Naive thymus-derived CD4-positive, alpha-beta T cell (primary cell): ENCODE data around the gene ARHGEF33. TPM values are rescaled to one million over a fixed set of nuclear protein-coding genes. Genes with fewer than 3 reads are reported as not detected.

Source experiments
- ATAC-seq: fragments of 150-1000 bp; cut with Tn5 transposase; 2 replicates; pipeline ENCODE4 v1.10.0; 2021; ENCODE audit warnings: mild to moderate bottlenecking, moderate library complexity
- CTCF ChIA-PET: fragments of 350-600 bp; sonication (Branson Sonifier 250); formaldehyde crosslinking; loops from one replicate; lab custom pipeline; 2021; ENCODE audit warnings: antibody characterized with exemption; lab: Charles Lee
- POLR2A ChIA-PET: fragments of 350-600 bp; sonication (Branson Sonifier 250); formaldehyde crosslinking; loops from one replicate; lab custom pipeline; 2021; ENCODE audit warnings: antibody characterized with exemption, inconsistent platforms; lab: Charles Lee
- DNase-seq, 9 donors: peaks; one replicate each; pipeline versions ENCODE4 v3.0.0 to v3.0.0-alpha.2; 2020 to 2022; ENCODE audit warnings: mixed read lengths in 1 of 9
- H3K27ac ChIP-seq: one replicate; pipeline ENCODE4 v1.7.0; 2013; ENCODE audit warnings: mild to moderate bottlenecking, low read depth, low read length, moderate library complexity
- H3K27me3 ChIP-seq, 2 donors: one replicate each; pipeline ENCODE4 v1.7.0; 2013; ENCODE audit warnings: low read length in 2 of 2, mild to moderate bottlenecking in 2 of 2, moderate library complexity in 2 of 2; ENCODE audit not compliant: control insufficient read depth in 2 of 2, insufficient read depth in 2 of 2
- H3K36me3 ChIP-seq, 3 experiments: 1 replicate in 2 of 3; 2 replicates in 1 of 3; pipeline ENCODE4 v1.7.0; 2013; ENCODE audit warnings: low read length in 3 of 3, mild to moderate bottlenecking in 3 of 3, moderate library complexity in 1 of 3; ENCODE audit not compliant: insufficient read depth in 3 of 3, control insufficient read depth in 2 of 3
- H3K4me1 ChIP-seq, 2 donors: one replicate each; pipeline ENCODE4 v1.7.0; 2013; ENCODE audit warnings: low read length in 2 of 2, mild to moderate bottlenecking in 2 of 2, moderate library complexity in 1 of 2; ENCODE audit not compliant: control insufficient read depth in 2 of 2, insufficient read depth in 2 of 2
- H3K4me3 ChIP-seq: 2 replicates; pipeline ENCODE4 v1.7.0; 2013; ENCODE audit warnings: mild to moderate bottlenecking, low read length
- H3K9me3 ChIP-seq, 3 experiments: 1 replicate in 2 of 3; 2 replicates in 1 of 3; pipeline ENCODE4 v1.7.0; 2013; ENCODE audit warnings: low read length in 3 of 3; ENCODE audit not compliant: control insufficient read depth in 2 of 3
- H3K27ac Mint-ChIP-seq, 9 donors: one replicate each; pipeline ENCODE4 v1.8.0; 2020 to 2022; ENCODE audit warnings: mixed read lengths in 9 of 9, mild to moderate bottlenecking in 8 of 9, moderate library complexity in 5 of 9, inconsistent platforms in 2 of 9
- H3K27me3 Mint-ChIP-seq, 5 donors: one replicate each; pipeline ENCODE4 v1.8.0; 2021 to 2022; ENCODE audit warnings: mixed read lengths in 5 of 5, mild to moderate bottlenecking in 1 of 5
- H3K36me3 Mint-ChIP-seq, 5 donors: one replicate each; pipeline ENCODE4 v1.8.0; 2020 to 2022; ENCODE audit warnings: mixed read lengths in 5 of 5, mild to moderate bottlenecking in 3 of 5, inconsistent platforms in 1 of 5
- H3K4me1 Mint-ChIP-seq, 7 donors: one replicate each; pipeline ENCODE4 v1.8.0; 2020 to 2022; ENCODE audit warnings: mixed read lengths in 7 of 7, mild to moderate bottlenecking in 3 of 7, inconsistent platforms in 1 of 7
- H3K4me3 Mint-ChIP-seq, 10 donors: one replicate each; pipeline ENCODE4 v1.8.0; 2020 to 2022; ENCODE audit warnings: mild to moderate bottlenecking in 10 of 10, mixed read lengths in 10 of 10, moderate library complexity in 6 of 10, inconsistent platforms in 2 of 10
- H3K9me3 Mint-ChIP-seq, 11 donors: one replicate each; pipeline ENCODE4 v1.8.0; 2020 to 2022; ENCODE audit warnings: mixed read lengths in 11 of 11, mild to moderate bottlenecking in 4 of 11, inconsistent platforms in 1 of 11, moderate library complexity in 1 of 11
- intact Hi-C, 2 donors: fragments of 100-400 bp; cut with micrococcal nuclease; formaldehyde crosslinking; loops; one replicate each; pipeline ENCODE4 v1.15.1; 2023
- polyA plus RNA-seq, 2 donors: library from polyadenylated mRNA; unstranded; fragments of 300-500 nt; fragmentation: Illumina TruSeq; gene quantifications; one replicate each; pipeline ENCODE4 v1.2.3, GENCODE V29; 2021
- total RNA-seq, 6 experiments: library from RNA in 5 of 6; stranded (reverse) in 5 of 6; gene quantifications; 1 replicate in 5 of 6; 2 replicates in 1 of 6; pipeline ENCODE4 v1.2.3 and lab custom pipeline; 2021 to 2026

The ARHGEF33 gene
- total and polyA plus RNA-seq, 7 experiments from 2014 or later = 0.11 to 0.84 (median 0.69) TPM; not detected in 4

- Histone ChIP-seq H3K27me3 (no peaks in the 10 kb centered on the region), H3K4me3 (no peak overlapping the region), H3K9me3 (no peaks in the 10 kb centered on the region), H3K4me1 (no peaks in the 10 kb centered on the region), H3K36me3 (no peaks in the 10 kb centered on the region), H3K27ac (no peak overlapping the region)
- POLR2A ChIA-PET = interaction anchor here (1.0 kb wide), 1 partner anchor 10 kb away, joined by 3 read pairs; the partner anchor contains the start of genes DHX57 and MORN2
- intact Hi-C loops = no loop called here
- H3K4me1 Mint-ChIP-seq = no peaks in the 10 kb centered on the region
- H3K27ac Mint-ChIP-seq = no peak overlapping the region
- H3K4me3 Mint-ChIP-seq = no peak overlapping the region
- no peak for ATAC-seq
- H3K27me3 Mint-ChIP-seq = peaks cover 0 to 7% (median 0%) of the 10 kb centered on the region in 5 donors
- H3K36me3 Mint-ChIP-seq = peaks cover 0 to 4% (median 0%) of the 10 kb centered on the region in 5 donors
- CTCF ChIA-PET = no interaction called here
- no peak for DNase-seq
- no peaks in the 10 kb centered on the region for H3K9me3 Mint-ChIP-seq
These were observed 3.6 kb upstream of the ARHGEF33 start for GRCh38 chr2:38886063-38886462.

GRCh38 chr2:38887347-38887746 lies 2.3 kb upstream of the ARHGEF33 start:
- Mint-ChIP-seq H3K27ac (no peak overlapping the region), H3K4me3 (no peak overlapping the region), H3K4me1 (no peaks in the 10 kb centered on the region), H3K9me3 (no peaks in the 10 kb centered on the region), H3K27me3 (peaks cover 0 to 12% (median 0%) of the 10 kb centered on the region in 5 donors), H3K36me3 (peaks cover 0 to 4% (median 0%) of the 10 kb centered on the region in 5 donors)
- no peaks in the 10 kb centered on the region for H3K36me3 ChIP-seq
- DNase-seq = no peak
- ChIA-PET POLR2A (no interaction called here), CTCF (no interaction called here)
- H3K4me3 ChIP-seq = no peak overlapping the region
- H3K9me3 ChIP-seq = no peaks in the 10 kb centered on the region
- intact Hi-C loops = no loop called here
- H3K4me1 ChIP-seq = no peaks in the 10 kb centered on the region
- H3K27me3 ChIP-seq = no peaks in the 10 kb centered on the region
- ATAC-seq = no peak
- H3K27ac ChIP-seq = no peak overlapping the region

GRCh38 chr2:38887902-38888554 lies 1.6 kb upstream of the ARHGEF33 start:
- Mint-ChIP-seq H3K9me3 (no peaks in the 10 kb centered on the region), H3K27me3 (peaks cover 0 to 12% (median 0%) of the 10 kb centered on the region in 5 donors), H3K4me3 (no peak overlapping the region), H3K36me3 (peaks cover 0 to 4% (median 0%) of the 10 kb centered on the region in 5 donors), H3K27ac (no peak overlapping the region), H3K4me1 (no peaks in the 10 kb centered on the region)
- DNase-seq = no peak
- Histone ChIP-seq H3K27me3 (no peaks in the 10 kb centered on the region), H3K36me3 (no peaks in the 10 kb centered on the region), H3K4me3 (no peak overlapping the region), H3K4me1 (no peaks in the 10 kb centered on the region), H3K27ac (no peak overlapping the region), H3K9me3 (no peaks in the 10 kb centered on the region)
- no peak for ATAC-seq
- intact Hi-C loops = no loop called here
- CTCF ChIA-PET = no interaction called here
- POLR2A ChIA-PET = no interaction called here

- ChIA-PET CTCF (no interaction called here), POLR2A (interaction anchor here (0.8 kb wide), 1 partner anchor 27 kb away, joined by 3 read pairs; no protein-coding TSS in a partner anchor)
- no peak overlapping the region for H3K27ac Mint-ChIP-seq
- no peak overlapping the region for H3K27ac ChIP-seq
- H3K4me3 ChIP-seq = no peak overlapping the region
- no peak for ATAC-seq
- no peak overlapping the region for H3K4me3 Mint-ChIP-seq
- H3K4me1 ChIP-seq = no peaks in the 10 kb centered on the region
- no peaks in the 10 kb centered on the region for H3K27me3 ChIP-seq
- no peaks in the 10 kb centered on the region for H3K9me3 Mint-ChIP-seq
- intact Hi-C loops = no loop called here
- H3K36me3 Mint-ChIP-seq = peaks cover 0 to 4% (median 0%) of the 10 kb centered on the region in 5 donors
- no peaks in the 10 kb centered on the region for H3K4me1 Mint-ChIP-seq
- H3K27me3 Mint-ChIP-seq = peaks cover 0 to 12% (median 0%) of the 10 kb centered on the region in 5 donors
- no peak for DNase-seq
- H3K9me3 ChIP-seq = no peaks in the 10 kb centered on the region
- no peaks in the 10 kb centered on the region for H3K36me3 ChIP-seq
These were observed 630 bp upstream of the ARHGEF33 start for GRCh38 chr2:38889045-38889444.

- Histone ChIP-seq H3K27ac (no peak overlapping the region), H3K27me3 (no peaks in the 10 kb centered on the region), H3K4me3 (no peak overlapping the region), H3K9me3 (no peaks in the 10 kb centered on the region), H3K4me1 (no peaks in the 10 kb centered on the region), H3K36me3 (no peaks in the 10 kb centered on the region)
- DNase-seq (no peak), ATAC-seq (no peak)
- no peaks in the 10 kb centered on the region for H3K9me3 Mint-ChIP-seq
- intact Hi-C loops = no loop called here
- H3K36me3 Mint-ChIP-seq = no peaks in the 10 kb centered on the region
- peaks cover 3 to 26% (median 10%) of the 10 kb centered on the region in 5 donors for H3K27me3 Mint-ChIP-seq
- no peak overlapping the region for H3K27ac Mint-ChIP-seq
- H3K4me3 Mint-ChIP-seq = no peak overlapping the region
- no peaks in the 10 kb centered on the region for H3K4me1 Mint-ChIP-seq
- ChIA-PET CTCF (no interaction called here), POLR2A (interaction anchor here (0.7 kb wide), 1 partner anchor 1920 kb away, joined by 6 read pairs; no protein-coding TSS in a partner anchor)
These were observed 3.1 kb downstream of the ARHGEF33 start for GRCh38 chr2:38892819-38893218.

GRCh38 chr2:38898256-38898655 lies 8.6 kb downstream of the ARHGEF33 start:
- H3K27me3 ChIP-seq = no peaks in the 10 kb centered on the region
- no peak overlapping the region for H3K27ac ChIP-seq
- H3K4me3 Mint-ChIP-seq = no peak overlapping the region
- ChIA-PET CTCF (no interaction called here), POLR2A (no interaction called here)
- H3K4me1 Mint-ChIP-seq = no peaks in the 10 kb centered on the region
- no peaks in the 10 kb centered on the region for H3K36me3 ChIP-seq
- no peaks in the 10 kb centered on the region for H3K9me3 ChIP-seq
- no peak overlapping the region for H3K4me3 ChIP-seq
- H3K27me3 Mint-ChIP-seq = peaks cover 7 to 26% (median 13%) of the 10 kb centered on the region in 5 donors
- DNase-seq (no peak), ATAC-seq (no peak)
- H3K9me3 Mint-ChIP-seq = no peaks in the 10 kb centered on the region
- H3K36me3 Mint-ChIP-seq = no peaks in the 10 kb centered on the region
- H3K27ac Mint-ChIP-seq = no peak overlapping the region
- no peaks in the 10 kb centered on the region for H3K4me1 ChIP-seq
- intact Hi-C loops = no loop called here

GRCh38 chr2:38900726-38901125 lies 11.1 kb downstream of the ARHGEF33 start:
- CTCF ChIA-PET = no interaction called here
- ATAC-seq = no peak
- H3K4me1 Mint-ChIP-seq = no peaks in the 10 kb centered on the region

More at GRCh38 chr2:38900726-38901125, 11.1 kb downstream of the ARHGEF33 start:
- peaks cover 7 to 23% (median 13%) of the 10 kb centered on the region in 5 donors for H3K27me3 Mint-ChIP-seq
- Histone ChIP-seq H3K4me1 (no peaks in the 10 kb centered on the region), H3K27me3 (no peaks in the 10 kb centered on the region), H3K27ac (no peak overlapping the region), H3K36me3 (no peaks in the 10 kb centered on the region), H3K9me3 (no peaks in the 10 kb centered on the region), H3K4me3 (no peak overlapping the region)
- DNase-seq = no peak
- intact Hi-C loops = no loop called here
- H3K9me3 Mint-ChIP-seq = no peaks in the 10 kb centered on the region
- no peak overlapping the region for H3K4me3 Mint-ChIP-seq
- no peaks in the 10 kb centered on the region for H3K36me3 Mint-ChIP-seq
- POLR2A ChIA-PET = no interaction called here
- H3K27ac Mint-ChIP-seq = no peak overlapping the region
